Measurements from ENCODE around the gene CHRNA4.
"Not testable (repeated sequence)": the region's sequence is repeated elsewhere in the genome, so short reads cannot be mapped to it uniquely, and the experiment has no call there.

CHRNA4 gene

DNA sequence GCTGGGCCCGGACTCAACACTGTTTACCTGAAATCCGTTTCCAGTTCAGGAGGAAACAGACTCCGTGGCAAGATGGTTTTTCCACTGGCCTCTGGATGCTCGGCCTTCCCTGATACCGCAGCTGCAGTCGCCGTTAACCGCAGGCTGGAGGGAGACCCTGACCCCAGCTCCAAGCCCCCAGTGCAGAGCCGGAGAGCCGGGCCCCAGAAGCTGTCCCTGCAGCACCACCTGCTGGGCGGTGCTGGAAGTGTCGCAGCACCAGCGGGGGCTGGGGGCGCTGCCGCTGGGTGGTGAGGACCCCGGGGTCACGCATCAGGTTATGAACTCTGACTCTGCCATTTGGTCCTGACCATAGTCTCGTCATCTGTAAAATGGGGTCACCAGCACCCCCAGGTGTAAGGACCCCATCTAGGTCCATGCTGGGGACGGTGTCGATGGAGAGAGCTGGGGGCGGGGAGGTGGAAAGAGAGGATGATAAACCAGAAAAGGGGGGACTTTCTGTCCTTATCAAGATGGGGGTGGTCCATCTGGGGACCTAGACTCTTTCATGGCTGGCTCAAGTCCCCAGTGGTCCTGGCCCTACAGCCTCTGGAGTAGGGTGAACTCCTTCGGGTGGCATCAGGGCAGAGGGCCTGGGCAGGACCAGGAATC lies 20.8 kb upstream of the CHRNA4 start:
- peak; percentile 3 for DNase-seq (ENCODE audit: low read depth)
- TF ChIP-seq, protein P1, sequence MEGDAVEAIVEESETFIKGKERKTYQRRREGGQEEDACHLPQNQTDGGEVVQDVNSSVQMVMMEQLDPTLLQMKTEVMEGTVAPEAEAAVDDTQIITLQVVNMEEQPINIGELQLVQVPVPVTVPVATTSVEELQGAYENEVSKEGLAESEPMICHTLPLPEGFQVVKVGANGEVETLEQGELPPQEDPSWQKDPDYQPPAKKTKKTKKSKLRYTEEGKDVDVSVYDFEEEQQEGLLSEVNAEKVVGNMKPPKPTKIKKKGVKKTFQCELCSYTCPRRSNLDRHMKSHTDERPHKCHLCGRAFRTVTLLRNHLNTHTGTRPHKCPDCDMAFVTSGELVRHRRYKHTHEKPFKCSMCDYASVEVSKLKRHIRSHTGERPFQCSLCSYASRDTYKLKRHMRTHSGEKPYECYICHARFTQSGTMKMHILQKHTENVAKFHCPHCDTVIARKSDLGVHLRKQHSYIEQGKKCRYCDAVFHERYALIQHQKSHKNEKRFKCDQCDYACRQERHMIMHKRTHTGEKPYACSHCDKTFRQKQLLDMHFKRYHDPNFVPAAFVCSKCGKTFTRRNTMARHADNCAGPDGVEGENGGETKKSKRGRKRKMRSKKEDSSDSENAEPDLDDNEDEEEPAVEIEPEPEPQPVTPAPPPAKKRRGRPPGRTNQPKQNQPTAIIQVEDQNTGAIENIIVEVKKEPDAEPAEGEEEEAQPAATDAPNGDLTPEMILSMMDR (conservative IDR thresholded peaks at IDR 0.05; ENCODE audit: low read depth, low read length): peak; percentile 95
- H3K4me3 ChIP-seq (ENCODE audit: low read depth, low read length): no peak overlapping the region

DNA sequence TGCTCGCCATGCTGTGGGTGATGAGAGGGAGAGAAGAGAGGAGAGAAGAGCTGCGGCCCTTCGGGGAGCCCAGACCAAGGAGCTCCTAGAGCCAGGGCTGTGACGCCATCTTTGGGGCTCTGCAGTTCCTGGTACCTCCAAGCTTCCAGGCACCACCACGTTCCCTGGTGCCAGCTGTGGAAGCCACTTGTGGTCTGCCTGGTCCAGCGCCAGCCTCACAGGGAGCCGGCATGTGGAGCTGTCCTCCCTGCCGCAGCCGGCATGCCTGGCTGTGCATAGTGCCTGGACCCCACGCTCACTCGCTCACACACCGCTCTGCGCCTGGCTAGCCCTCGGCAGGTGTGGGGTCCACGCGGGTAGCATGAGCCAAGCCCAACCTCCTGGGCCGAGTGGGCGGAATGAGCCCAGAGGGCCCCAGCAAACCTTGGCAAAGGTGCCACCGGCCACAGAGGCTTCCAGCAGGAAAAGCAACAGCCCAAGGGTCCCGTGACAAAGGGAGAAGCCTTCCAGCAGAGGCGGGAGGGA lies 19.3 kb upstream of the CHRNA4 start:
- TF ChIP-seq, protein P1 (conservative IDR thresholded peaks at IDR 0.05; ENCODE audit: low read depth, low read length): no peak
- no peak overlapping the region for H3K4me3 ChIP-seq (ENCODE audit: low read depth, low read length)
- no peak for DNase-seq (ENCODE audit: low read depth)

DNA sequence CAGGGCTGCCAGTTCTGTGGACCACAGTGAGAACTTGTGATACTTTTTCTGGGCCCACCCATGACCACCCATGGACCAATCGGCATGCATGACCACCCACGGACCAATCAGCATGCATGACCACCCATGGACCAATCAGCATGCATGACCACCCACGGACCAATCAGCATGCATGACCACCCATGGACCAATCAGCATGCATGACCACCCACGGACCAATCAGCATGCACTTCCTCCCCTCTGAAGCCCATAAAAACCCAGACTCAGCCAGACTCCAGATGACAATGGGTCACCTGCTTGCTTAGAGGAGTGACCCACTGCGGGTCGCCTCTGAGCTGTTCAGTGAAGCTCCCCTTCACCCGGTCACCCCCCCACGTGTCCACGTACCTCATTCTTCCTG lies 18.7 kb upstream of the CHRNA4 start:
- H3K4me3 ChIP-seq (ENCODE audit: low read depth, low read length); DNase-seq (ENCODE audit: low read depth): not testable (repeated sequence)

DNA sequence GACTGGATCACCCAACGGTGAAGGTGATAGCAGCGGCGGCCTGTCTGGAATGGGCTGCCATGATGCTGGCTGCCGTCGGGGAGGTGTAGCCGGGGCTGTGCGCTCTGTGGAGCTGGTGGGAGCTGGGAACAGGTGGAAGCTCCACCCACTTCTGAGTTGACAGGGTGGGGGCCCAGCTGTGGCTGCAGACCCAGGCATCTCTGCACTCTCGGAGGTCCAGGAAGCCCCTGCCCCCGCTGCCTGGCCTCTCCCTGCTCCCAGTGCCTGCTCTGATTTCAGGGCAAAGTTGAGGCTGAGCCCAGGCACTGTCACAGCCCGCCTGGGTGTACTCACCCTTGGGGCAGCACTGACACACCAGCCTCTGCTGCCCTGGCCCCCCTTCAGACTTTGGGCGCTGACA lies 18.1 kb upstream of the CHRNA4 start:
- TF ChIP-seq, protein P1 (conservative IDR thresholded peaks at IDR 0.05; ENCODE audit: low read depth, low read length): no peak
- DNase-seq (ENCODE audit: low read depth): no peak
- no peak overlapping the region for H3K4me3 ChIP-seq (ENCODE audit: low read depth, low read length)

DNA sequence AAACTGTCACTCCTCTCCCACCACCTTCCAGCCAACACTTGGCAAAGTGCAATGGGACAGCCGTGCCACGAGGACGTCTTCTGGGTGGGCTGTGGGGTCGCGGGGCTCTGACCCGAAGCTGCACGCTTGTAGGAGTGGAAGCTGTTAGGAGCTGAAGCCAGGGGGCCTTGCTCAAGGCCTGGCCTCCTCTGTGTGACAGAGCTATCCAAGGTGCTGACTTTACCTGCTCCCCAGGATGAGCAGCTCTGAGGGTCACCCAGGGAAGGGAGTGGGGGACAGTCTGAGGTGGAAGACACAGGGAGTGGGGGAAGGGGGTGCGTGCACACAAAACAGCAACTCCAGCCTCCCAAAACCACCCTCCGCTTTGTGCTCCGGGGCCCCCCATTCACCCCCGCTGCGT lies 17.5 kb upstream of the CHRNA4 start:
- DNase-seq (ENCODE audit: low read depth): no peak
- TF ChIP-seq, protein P1 (conservative IDR thresholded peaks at IDR 0.05; ENCODE audit: low read depth, low read length): no peak
- H3K4me3 ChIP-seq (ENCODE audit: low read depth, low read length): no peak overlapping the region

DNA sequence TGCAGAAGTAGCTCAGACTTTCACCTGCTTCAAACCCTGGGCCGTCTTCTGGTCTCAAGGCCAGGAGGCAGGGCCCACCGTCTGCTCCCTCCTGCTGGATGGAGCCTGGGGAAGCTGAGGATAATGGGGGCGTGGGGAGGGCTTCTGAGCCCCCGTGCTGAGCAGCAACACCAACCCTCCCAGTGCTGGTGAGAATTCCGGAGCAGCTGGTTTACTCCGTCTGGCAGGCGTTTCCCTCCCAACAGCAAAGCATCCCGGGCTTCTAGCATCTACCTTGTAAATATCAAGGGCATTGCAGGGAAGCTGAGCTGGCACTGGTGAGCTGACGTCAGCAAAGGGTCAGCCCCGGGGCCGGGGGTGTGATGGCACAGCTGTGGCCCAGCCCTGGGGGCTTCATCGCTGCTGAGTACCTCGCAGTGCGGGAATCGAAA lies 16.8 kb upstream of the CHRNA4 start:
- TF ChIP-seq, protein P1 (conservative IDR thresholded peaks at IDR 0.05; ENCODE audit: low read depth, low read length): no peak
- DNase-seq (ENCODE audit: low read depth): no peak
- no peak overlapping the region for H3K4me3 ChIP-seq (ENCODE audit: low read depth, low read length)

DNA sequence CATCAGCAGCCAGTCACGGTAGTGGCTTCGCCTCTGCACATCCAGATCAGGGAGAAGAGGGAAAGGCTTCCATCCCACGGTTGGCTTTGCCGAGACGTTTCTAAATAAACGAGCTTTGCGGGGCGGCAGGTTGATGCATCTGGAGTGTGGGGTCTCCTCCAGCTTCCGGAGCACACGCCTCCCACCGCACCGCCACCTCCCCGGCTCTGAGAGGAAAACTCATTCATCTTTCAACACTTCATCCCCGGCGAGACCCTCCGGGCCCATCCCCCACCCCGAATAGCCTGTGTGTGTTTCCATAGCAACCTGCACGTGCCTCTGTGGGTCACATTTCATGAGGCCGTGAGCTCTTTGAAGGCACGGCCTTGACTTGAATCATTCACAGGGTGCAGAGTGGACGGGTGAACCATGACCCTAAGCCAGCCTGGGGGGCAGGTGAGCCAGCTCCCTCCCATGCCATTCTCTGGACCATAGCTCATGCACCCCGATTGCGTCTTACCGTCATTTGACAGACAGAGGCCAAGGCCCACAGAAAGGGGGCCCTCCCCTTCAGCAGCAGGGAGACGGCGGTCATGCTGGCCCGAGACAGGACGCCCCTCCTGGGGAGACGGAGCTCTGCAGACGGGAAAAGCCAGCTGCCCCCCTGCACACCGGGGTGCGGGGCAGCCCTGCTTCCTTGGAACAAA lies 16.2 kb upstream of the CHRNA4 start:
- TF ChIP-seq, protein P1 (conservative IDR thresholded peaks at IDR 0.05; ENCODE audit: low read depth, low read length): no peak
- DNase-seq (ENCODE audit: low read depth): no peak
- H3K4me3 ChIP-seq (ENCODE audit: low read depth, low read length): no peak overlapping the region

Data from choroid plexus epithelial cell (primary cell).